ENCODE data around the gene DAZAP1.

GRCh38 chr19:1470305-1471009 lies 63.1 kb downstream of the DAZAP1 start:
- TF ChIP-seq EZH2 (IDR thresholded peaks at IDR 0.05; ENCODE audit: borderline replicate concordance, low read depth, low read length, poor library complexity, severe bottlenecking) (peak; percentile 11), CTCF (conservative IDR thresholded peaks at IDR 0.05; ENCODE audit: low read depth, low read length) (no peak)
